HG03103 (cell line): ENCODE data around the gene FRAT1.

Source experiments
- ATAC-seq: cut with Tn5 transposase; IDR thresholded peaks from one replicate; pipeline ENCODE4 v1.9.1; 2021; ENCODE audit warnings: low read depth; ENCODE audit not compliant: unreplicated experiment

FRAT1 gene

DNA sequence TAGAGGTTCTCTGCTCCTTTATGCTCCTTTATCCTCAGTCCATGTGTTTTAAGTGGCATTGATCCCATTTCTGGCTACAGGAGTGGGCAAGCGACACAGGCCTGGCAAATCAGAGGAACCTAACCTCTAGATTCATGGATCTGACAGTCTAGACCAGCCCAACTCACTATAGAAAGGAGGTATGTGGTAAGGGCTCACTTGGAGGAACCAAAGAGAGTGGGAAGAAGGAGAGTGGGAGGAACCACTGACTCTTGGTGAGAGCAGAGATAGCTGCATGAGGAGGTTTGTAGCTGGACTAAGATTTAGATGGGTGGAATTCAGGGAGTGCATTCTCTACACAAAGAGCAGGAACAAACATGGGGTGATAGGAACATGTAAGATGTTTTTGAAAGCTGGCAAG is 11.6 kb upstream of the FRAT1 start:
- ATAC-seq = no peak

- no peak for ATAC-seq
These were observed 10.9 kb upstream of the FRAT1 start for GRCh38 chr10:97307866-97308780.

DNA sequence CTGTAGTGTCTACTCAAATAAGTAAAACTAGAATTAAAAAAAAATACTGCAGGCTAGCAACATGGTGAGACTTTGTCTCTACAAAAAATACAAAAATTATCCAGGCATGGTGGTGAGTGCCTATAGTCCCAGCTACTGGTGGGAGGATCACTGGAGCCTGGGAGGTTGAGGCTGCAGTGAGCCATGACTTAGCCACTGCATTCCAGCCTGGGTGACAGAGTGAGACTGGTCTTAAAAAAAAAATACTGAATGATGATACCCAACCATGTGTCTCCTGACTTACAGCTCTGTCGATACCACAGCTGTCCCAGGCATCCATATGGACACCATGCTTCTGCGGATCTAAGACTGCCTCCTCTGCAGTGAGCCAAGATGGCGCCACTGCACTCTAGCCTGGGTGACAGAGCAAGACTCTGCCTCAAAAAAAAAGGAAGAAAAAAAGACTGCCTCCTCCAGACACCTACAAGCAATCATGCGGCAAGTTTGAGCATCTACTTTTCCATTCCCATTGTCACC is 7.9 kb upstream of the FRAT1 start:
- ATAC-seq = no peak

DNA sequence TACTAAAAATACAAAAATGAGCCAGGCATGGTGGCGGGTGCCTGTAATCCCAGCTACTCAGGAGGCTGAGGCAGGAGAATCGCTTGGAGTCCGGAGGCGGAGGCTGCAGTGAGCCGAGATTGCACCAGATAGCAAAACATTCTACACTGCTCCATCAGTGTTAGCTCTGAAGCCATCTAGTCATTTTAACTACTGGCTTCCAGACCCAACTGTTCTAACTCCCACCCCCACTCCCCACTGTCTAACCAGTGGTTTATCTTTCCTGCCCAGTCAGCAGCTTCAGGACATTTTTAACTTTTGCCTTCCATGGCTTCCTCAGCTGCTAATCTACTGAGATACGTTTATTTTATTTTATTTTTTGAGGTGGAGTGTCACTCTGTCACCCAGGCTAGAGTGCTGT is 6.2 kb upstream of the FRAT1 start:
- ATAC-seq = no peak

DNA sequence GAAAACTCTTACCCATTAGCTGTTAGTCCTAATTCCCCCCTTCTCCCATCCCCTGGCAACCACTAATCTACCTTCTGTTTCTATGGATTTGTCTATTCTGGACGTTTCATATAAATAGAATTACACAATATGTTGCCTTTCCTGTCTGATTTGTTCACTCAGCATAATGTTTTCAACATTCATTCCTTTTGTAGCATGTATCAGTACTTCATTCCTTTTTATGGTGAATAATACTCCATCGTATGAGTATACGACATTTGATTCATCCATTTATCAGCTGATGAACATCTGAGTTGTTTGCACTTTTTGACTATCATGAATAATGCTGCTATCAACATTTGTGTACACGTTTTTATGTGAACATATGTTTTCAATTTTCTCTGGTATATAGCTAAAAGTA is 4.4 kb upstream of the FRAT1 start:
- ATAC-seq = no peak

GRCh38 chr10:97319671-97320479 is 804 bp downstream of the FRAT1 start:
- ATAC-seq = no peak

DNA sequence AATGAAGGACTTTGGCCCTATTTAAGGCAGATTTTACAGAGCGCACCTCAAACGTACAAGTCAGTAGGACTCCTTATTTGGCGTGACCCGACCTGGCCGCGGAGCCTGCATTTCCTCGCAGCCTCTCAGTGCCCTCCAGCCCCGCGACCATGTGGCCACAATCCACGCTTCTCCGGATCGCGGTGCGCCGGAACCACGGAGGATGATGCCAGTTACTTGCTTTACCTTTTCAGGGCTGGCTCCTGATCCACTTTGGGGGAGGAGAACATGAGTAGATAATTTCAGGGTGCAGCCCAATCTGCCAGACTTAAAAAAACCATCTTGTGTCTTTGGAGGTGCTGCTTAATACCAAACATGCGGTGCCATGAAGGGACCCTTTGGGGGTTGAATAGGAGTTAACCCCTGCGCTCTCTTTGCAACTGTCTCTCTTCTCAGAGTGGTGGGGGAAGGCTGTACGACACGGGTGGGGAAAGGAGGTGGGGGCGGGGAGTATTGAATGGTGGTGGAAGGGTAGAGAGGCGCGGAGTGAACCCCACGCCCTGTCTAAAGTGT is 1.5 kb downstream of the FRAT1 start:
- ATAC-seq = no peak

DNA sequence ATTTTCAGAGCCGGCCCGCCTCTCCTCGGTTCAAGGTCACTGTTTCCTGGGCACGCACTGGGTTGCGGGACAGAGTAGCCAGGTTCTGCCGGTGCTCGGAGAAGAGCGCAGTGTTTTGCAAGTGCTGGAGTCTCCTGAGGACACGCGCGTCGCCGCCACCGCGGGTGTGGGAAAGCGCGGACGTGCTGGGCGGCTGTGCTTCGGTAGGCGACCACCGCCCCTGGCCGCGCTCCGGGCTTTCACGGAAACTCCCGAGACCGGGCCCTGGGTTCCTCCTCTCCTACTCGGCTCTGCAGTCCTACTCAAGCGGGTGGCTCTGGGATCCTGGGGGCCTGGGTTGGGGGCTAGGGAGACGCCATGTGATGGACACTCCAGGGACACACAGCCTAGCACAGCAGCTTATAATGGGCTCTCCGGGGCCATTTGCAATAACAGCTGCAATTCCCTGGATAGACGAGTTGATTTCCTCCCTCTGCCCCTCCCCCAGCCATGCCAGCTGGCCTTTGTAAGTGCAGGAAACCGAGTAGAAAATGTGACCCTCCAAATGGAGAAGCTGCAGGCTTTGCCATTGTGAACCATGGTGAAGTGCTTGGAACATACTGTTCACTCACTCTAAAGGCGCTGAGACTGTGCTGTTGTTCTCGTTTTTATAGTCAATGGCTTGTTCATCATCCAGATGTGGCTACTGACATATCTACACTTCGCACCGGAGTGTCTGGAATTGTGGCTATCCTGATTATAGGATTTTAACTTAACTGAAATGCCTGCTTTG is 2.1 kb downstream of the FRAT1 start:
- ATAC-seq = no peak

GRCh38 chr10:97321804-97322190 is 2.7 kb downstream of the FRAT1 start:
- ATAC-seq = no peak

DNA sequence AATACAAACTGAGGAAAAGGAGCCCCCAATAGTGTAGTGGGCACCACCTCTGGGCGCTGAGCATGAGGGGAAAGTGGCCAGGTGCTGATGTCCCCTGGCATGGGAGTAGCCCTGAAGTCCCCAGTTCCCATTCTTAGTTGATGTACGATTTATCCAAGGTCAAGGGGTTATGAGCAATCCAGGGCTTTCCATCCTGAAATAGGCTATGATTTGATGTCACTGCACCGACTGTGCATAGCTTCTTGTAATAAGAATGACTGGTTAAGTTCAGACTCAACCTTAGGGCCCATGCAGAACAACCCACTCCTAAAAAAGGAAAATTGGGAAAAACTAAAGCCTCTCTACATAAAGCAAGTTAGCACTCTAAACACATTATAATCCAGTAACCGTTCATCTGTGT is 4.4 kb downstream of the FRAT1 start:
- ATAC-seq = no peak

DNA sequence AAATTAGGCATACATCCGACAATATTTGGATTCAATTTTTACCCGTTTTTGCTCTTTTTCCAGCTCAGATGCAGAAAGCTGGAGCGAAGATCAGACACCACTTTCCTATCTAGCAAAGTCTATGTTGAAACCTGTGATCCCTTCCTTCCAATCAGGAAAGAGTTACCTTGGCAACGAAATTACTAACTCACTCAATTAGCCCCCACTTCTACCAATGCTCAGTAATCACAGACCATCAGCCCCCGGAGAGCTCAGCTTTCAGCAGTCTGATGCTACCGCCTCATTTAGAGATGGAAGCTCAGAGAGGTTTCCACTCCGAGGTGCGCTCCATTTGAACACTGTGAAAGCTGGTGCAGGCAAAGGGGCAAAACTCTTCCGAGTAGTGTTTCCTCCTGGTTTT is 6.7 kb downstream of the FRAT1 start:
- no peak for ATAC-seq

DNA sequence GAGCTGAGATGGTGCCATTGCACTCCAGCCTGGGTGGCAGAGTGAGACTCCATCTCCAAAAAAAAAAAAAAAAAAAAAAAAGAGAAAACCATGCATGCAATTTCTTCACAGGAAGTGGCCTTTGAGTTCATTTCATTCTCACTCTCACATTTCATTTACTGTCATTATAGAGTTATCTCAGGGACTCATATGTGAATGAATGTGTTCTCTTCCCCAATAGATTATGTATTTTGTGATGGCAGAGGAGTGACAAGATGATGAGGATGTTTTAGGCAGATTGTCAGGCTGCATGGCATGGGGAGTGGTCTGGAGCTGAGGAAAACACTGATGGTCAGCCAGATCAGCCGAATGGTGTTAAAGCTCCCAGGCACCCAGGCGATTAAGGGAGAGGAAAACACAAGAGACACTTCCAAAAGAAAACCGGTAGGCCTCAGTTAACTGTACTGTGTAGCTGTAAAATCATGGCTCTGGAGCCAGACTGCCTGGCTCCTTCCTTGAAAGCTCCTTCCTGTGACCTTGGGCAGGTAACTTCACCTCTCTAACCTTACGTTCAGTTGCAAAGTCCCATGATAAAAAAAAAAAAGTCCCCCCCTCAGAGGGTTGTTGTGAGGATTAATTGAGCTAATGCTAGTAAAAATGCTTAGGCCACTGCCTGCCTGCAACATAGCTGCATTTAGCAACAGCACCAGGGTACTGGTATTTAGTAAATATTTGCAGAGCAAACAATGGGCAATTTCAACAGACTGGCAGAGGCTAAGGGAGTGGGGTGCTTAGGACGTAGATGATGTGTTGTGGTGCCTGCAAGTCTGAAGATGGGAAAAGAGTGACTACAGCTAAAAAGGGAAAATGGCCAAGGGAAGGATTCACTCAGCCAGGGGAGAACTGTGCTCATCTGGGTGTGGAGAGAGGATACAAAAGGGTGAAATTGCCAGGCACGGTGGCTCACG is 8.6 kb downstream of the FRAT1 start:
- no peak for ATAC-seq

GRCh38 chr10:97328646-97329453 is 9.8 kb downstream of the FRAT1 start:
- no peak for ATAC-seq

DNA sequence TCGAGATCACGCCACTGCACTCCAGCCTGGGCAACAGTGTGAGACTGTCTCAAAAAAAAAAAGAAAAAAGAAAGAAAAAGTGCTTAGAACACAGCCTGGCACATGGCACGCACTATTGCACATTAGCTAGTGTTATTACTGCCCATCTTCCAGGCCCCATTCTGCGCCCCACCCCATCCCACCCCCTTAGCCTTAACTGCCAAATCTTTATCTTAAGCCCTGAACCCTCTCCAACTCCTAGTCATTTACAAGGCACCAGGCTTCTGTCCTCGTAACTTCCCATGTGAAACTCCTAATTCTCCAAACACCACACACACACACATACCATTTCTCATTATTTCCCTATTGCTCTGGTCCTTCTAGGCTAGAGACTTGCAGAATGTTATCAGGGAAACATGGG is 10.7 kb downstream of the FRAT1 start:
- ATAC-seq = no peak

- no peak for ATAC-seq
These were observed 12.2 kb downstream of the FRAT1 start for GRCh38 chr10:97331153-97331703.

- ATAC-seq = no peak
These were observed 13.7 kb downstream of the FRAT1 start for GRCh38 chr10:97332591-97333350.

GRCh38 chr10:97333351-97333600 is 14.2 kb downstream of the FRAT1 start:
- ATAC-seq = no peak
